ENCODE measurements around the gene ASTN1.

- TF ChIP-seq POLR2AphosphoS5 (IDR thresholded peaks at IDR 0.05; ENCODE audit: borderline replicate concordance, low read depth, low read length) (no peak), EZH2 (IDR thresholded peaks at IDR 0.05) (no peak), FOXP2 (optimal IDR thresholded peaks at IDR 0.05; ENCODE audit: control extremely low read depth, extremely low read length, insufficient read depth) (no peak)
These were observed 18.0 kb downstream of the ASTN1 start for GRCh38 chr1:177146499-177146898.
